ENCODE measurements around the gene TMEM132D. TPM values are rescaled to one million over a fixed set of nuclear protein-coding genes. Genes with fewer than 3 reads are reported as not detected.

Gene TMEM132D
- total RNA-seq, 1 experiment from 2014 or later: not detected

DNA sequence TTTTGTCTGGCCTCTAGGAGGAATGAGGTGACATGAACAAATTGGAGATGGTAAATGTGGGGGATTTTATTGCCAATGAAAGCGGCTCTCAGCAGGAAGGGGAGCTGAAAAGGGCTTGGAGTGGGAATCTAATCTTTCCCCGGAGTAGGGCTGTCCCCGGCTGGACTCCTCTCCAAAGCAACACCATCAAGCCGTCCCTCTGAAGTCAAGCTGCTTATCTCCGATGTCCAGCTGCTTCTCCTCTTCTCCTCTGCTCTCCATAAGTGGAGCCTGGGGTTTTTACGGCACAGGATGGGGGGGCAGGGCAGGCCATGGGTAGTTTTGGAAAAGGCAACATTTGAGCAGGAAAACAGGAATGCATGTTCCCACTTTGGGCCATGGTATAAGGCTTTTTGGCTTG, 113.5 kb downstream of the TMEM132D start:
- Histone ChIP-seq H3K27me3 (ENCODE audit: low read length) (no peaks in the 10 kb centered on the region), H3K4me2 (ENCODE audit: low read depth, low read length, poor library complexity, severe bottlenecking) (no peak overlapping the region), H4K20me1 (ENCODE audit: insufficient read depth, low read depth, low read length) (no peaks in the 10 kb centered on the region), H3K27ac (ENCODE audit: low read length) (no peak overlapping the region), H3K4me1 (ENCODE audit: low read length) (no peaks in the 10 kb centered on the region), H3K36me3 (ENCODE audit: insufficient read depth, low read length) (no peaks in the 10 kb centered on the region), H2AFZ (ENCODE audit: low read length) (no peak overlapping the region), H3K79me2 (ENCODE audit: low read length) (no peaks in the 10 kb centered on the region), H3K9ac (ENCODE audit: low read length) (no peak overlapping the region), H3K9me3 (ENCODE audit: low read length) (no peaks in the 10 kb centered on the region), H3K9me2 (replicated peaks; ENCODE audit: insufficient read depth, low read length) (no peaks in the 10 kb centered on the region), H3K4me3 (ENCODE audit: low read length) (no peak overlapping the region)
- no peak for DNase-seq

DNA sequence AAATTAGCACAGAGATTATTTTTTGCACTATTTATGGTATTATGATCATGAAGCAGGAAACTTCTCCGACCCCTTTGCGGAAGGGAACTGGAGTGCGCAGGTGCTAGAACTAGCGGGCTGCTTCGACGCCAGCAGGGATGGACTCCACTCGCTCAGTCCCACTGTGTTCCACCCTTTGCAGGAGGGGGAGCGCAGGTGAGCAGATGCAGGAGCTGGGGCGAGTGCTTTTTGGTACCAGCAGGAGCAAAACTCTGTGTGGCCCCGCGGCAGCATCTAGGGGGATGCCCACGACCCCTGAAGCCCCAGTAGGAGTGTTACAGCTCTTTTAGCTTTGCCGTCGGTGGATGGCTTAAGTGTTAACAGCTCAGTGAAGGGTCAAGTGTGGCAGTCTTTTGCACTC, 113.9 kb downstream of the TMEM132D start:
- Histone ChIP-seq H3K4me3 (ENCODE audit: low read length) (no peak overlapping the region), H3K36me3 (ENCODE audit: insufficient read depth, low read length) (no peaks in the 10 kb centered on the region), H3K9me3 (ENCODE audit: low read length) (no peaks in the 10 kb centered on the region), H2AFZ (ENCODE audit: low read length) (no peak overlapping the region), H3K27me3 (ENCODE audit: low read length) (no peaks in the 10 kb centered on the region), H4K20me1 (ENCODE audit: insufficient read depth, low read depth, low read length) (no peaks in the 10 kb centered on the region), H3K79me2 (ENCODE audit: low read length) (no peaks in the 10 kb centered on the region), H3K9ac (ENCODE audit: low read length) (no peak overlapping the region), H3K4me2 (ENCODE audit: low read depth, low read length, poor library complexity, severe bottlenecking) (no peak overlapping the region), H3K27ac (ENCODE audit: low read length) (no peak overlapping the region), H3K4me1 (ENCODE audit: low read length) (no peaks in the 10 kb centered on the region), H3K9me2 (replicated peaks; ENCODE audit: insufficient read depth, low read length) (no peaks in the 10 kb centered on the region)
- no peak for DNase-seq

DNA sequence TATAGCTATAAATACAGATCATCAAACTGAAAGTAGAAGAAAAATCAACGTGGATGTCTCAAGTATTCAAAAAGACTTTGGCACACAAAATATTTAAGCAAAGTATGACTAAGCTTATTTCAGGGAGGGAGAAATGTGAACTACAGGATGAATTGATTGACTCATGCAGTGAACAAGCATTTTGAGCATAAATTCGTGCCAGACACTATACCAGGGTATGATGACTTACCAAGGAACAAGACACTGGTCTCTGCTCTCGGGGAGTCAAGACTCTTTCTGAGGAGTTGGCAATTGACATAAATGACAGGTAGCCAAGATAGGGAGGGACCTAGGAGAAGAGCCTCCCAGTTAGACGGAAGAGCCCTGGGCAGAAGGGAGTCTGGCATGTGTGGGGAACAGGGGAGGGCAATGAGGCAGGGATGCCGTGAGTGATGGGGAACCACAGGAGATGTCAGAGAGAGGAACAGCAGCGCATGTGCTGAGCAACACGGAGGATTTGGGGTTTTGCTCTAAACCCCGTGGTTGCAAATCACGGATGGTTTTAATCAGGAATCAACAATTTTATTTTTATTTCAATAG, 115.2 kb downstream of the TMEM132D start:
- H3K36me3 ChIP-seq (ENCODE audit: insufficient read depth, low read length): no peaks in the 10 kb centered on the region
- H3K9ac ChIP-seq (ENCODE audit: low read length): no peak overlapping the region
- no peak overlapping the region for H3K4me2 ChIP-seq (ENCODE audit: low read depth, low read length, poor library complexity, severe bottlenecking)
- no peak overlapping the region for H2AFZ ChIP-seq (ENCODE audit: low read length)
- H4K20me1 ChIP-seq (ENCODE audit: insufficient read depth, low read depth, low read length): no peaks in the 10 kb centered on the region
- no peaks in the 10 kb centered on the region for H3K9me2 ChIP-seq (replicated peaks; ENCODE audit: insufficient read depth, low read length)
- no peak overlapping the region for H3K4me3 ChIP-seq (ENCODE audit: low read length)
- no peaks in the 10 kb centered on the region for H3K9me3 ChIP-seq (ENCODE audit: low read length)
- no peaks in the 10 kb centered on the region for H3K79me2 ChIP-seq (ENCODE audit: low read length)
- H3K27ac ChIP-seq (ENCODE audit: low read length): no peak overlapping the region
- no peaks in the 10 kb centered on the region for H3K27me3 ChIP-seq (ENCODE audit: low read length)
- no peak for DNase-seq
- no peaks in the 10 kb centered on the region for H3K4me1 ChIP-seq (ENCODE audit: low read length)

DNA sequence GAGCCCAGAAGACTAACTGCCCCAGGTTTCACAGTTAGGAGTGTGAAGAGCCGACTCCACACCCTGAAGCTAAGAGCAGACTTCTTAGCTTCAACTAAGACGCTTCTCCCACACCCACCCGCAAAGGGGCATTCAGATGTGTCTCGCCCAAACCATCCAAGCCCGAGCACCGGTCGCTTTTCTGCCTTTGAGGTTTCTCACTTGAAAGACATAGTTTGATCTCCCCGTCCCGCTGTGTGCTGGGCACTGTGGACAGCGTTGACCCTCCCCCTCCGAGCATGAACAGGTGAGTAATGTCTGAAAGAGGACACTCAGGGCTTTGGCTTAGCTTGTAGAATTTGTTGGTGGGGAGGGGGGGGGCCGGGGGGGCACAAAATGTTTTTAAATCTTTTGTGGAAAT, 123.8 kb downstream of the TMEM132D start:
- Histone ChIP-seq H3K9me3 (ENCODE audit: low read length) (no peaks in the 10 kb centered on the region), H3K9ac (ENCODE audit: low read length) (no peak overlapping the region), H3K4me3 (ENCODE audit: low read length) (no peak overlapping the region), H3K36me3 (ENCODE audit: insufficient read depth, low read length) (no peaks in the 10 kb centered on the region), H3K79me2 (ENCODE audit: low read length) (no peaks in the 10 kb centered on the region), H3K4me1 (ENCODE audit: low read length) (no peaks in the 10 kb centered on the region), H3K4me2 (ENCODE audit: low read depth, low read length, poor library complexity, severe bottlenecking) (no peak overlapping the region), H3K27ac (ENCODE audit: low read length) (no peak overlapping the region), H3K27me3 (ENCODE audit: low read length) (no peaks in the 10 kb centered on the region), H2AFZ (ENCODE audit: low read length) (no peak overlapping the region), H4K20me1 (ENCODE audit: insufficient read depth, low read depth, low read length) (no peaks in the 10 kb centered on the region), H3K9me2 (replicated peaks; ENCODE audit: insufficient read depth, low read length) (no peaks in the 10 kb centered on the region)
- no peak for DNase-seq

DNA sequence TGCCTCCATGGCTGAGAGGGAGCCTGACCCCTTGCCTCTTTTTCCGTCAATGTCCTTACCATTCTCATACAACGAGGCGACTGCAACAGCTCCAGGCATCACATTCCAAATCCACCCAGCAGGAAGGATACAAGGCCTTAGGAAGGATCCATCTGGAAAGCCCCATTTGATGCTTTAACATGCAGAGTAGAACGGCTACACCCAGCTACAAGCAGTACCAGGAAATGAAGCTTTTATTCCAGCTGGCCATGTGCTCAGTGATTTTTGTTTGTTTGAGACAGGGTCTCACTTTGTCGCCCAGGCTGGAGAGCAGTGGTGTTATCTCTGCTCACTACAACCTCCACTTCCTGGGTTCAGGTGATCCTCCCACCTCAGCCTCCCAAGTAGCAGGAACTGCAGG, 124.8 kb downstream of the TMEM132D start:
- no peaks in the 10 kb centered on the region for H3K4me1 ChIP-seq (ENCODE audit: low read length)
- no peak overlapping the region for H3K27ac ChIP-seq (ENCODE audit: low read length)
- DNase-seq: no peak
- no peaks in the 10 kb centered on the region for H3K36me3 ChIP-seq (ENCODE audit: insufficient read depth, low read length)
- H3K4me3 ChIP-seq (ENCODE audit: low read length): no peak overlapping the region
- no peaks in the 10 kb centered on the region for H3K9me3 ChIP-seq (ENCODE audit: low read length)
- no peaks in the 10 kb centered on the region for H4K20me1 ChIP-seq (ENCODE audit: insufficient read depth, low read depth, low read length)
- no peak overlapping the region for H2AFZ ChIP-seq (ENCODE audit: low read length)
- H3K9ac ChIP-seq (ENCODE audit: low read length): no peak overlapping the region
- no peak overlapping the region for H3K4me2 ChIP-seq (ENCODE audit: low read depth, low read length, poor library complexity, severe bottlenecking)
- H3K79me2 ChIP-seq (ENCODE audit: low read length): no peaks in the 10 kb centered on the region
- H3K27me3 ChIP-seq (ENCODE audit: low read length): no peaks in the 10 kb centered on the region
- no peaks in the 10 kb centered on the region for H3K9me2 ChIP-seq (replicated peaks; ENCODE audit: insufficient read depth, low read length)

DNA sequence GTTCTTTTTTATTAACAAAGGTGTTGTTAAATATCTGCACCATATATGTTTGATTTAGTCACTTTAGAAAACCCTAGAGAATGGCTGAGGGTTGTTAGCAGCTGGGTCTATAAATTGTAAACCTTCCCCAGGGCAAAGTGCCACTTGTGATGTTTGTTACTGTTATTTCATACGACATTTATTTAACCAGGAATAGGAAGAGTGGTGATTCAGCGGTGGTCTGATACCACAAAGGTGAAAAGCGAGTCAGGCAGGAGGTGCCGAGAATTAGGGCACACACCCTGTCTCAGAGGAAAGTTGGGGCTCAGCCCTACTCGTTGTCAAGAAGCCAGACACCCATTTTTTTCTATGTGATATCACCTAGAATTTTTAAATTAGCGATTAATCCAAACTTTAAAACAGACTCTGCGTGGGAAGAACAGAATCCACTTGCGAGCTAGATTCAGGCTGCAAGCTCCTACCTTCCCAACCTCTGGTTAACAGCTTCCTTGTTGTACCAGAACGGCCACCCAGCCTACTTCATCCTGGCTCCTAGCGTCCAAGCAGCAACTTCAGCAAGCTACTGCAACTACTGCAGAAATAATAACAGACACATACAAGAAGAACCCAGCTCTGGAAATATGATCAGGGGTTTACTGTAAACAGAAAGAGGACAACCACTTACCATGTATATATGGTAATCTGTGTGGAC, 126.7 kb downstream of the TMEM132D start:
- H3K9me2 ChIP-seq (replicated peaks; ENCODE audit: insufficient read depth, low read length): no peaks in the 10 kb centered on the region
- no peaks in the 10 kb centered on the region for H3K4me1 ChIP-seq (ENCODE audit: low read length)
- no peak overlapping the region for H3K4me3 ChIP-seq (ENCODE audit: low read length)
- no peak overlapping the region for H3K4me2 ChIP-seq (ENCODE audit: low read depth, low read length, poor library complexity, severe bottlenecking)
- H3K79me2 ChIP-seq (ENCODE audit: low read length): no peaks in the 10 kb centered on the region
- no peaks in the 10 kb centered on the region for H3K9me3 ChIP-seq (ENCODE audit: low read length)
- H2AFZ ChIP-seq (ENCODE audit: low read length): no peak overlapping the region
- no peaks in the 10 kb centered on the region for H3K36me3 ChIP-seq (ENCODE audit: insufficient read depth, low read length)
- DNase-seq: no peak
- no peaks in the 10 kb centered on the region for H4K20me1 ChIP-seq (ENCODE audit: insufficient read depth, low read depth, low read length)
- no peak overlapping the region for H3K9ac ChIP-seq (ENCODE audit: low read length)
- no peaks in the 10 kb centered on the region for H3K27me3 ChIP-seq (ENCODE audit: low read length)
- H3K27ac ChIP-seq (ENCODE audit: low read length): no peak overlapping the region

DNA sequence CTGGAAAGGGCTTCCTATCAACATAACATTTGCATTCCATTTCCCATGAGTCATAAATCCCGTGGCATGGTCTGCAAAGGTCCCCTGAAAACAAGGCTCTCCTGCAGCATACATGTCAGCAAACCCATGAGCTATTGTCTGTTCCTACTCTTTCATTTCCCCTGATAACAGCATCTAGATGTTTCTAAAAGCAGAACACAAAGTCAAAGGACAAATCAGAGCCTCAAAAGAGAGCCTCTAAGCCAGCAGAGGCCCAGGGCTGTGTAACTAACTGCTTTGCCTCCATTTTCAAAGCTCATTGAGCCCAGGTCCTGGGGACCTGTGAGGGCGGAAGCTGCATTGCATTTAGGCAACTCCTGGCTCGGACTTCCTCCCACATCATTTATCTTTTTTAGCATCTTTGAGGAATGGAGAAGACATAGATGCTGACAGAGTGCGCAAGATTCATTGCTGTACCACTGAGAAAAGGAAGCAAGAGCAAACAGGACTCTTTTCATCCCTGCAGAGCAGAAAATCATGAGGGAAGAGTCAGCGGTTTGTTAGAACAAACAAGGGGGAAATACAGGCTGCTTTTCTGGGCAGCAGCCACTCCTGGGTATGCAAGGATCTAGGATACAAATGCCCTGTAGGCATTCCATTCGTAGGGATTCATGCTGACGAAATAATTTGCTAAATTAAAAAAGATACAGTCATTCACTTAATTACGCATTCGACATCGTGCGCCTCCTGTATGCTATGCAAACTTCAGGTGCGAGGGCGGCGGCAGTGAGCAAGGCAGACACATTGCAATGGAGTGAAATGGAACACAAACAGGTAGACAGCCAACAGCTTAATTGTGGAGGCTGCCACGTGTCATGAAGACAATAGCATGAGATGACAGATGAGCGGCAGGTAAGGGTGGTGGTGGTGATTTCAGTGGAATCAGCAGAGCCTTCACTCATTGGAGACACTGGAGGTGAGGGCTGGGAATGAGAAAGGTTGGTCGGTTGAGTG, 131.0 kb downstream of the TMEM132D start:
- H3K36me3 ChIP-seq (ENCODE audit: insufficient read depth, low read length): no peaks in the 10 kb centered on the region
- H3K4me2 ChIP-seq (ENCODE audit: low read depth, low read length, poor library complexity, severe bottlenecking): no peak overlapping the region
- H2AFZ ChIP-seq (ENCODE audit: low read length): no peak overlapping the region
- no peaks in the 10 kb centered on the region for H4K20me1 ChIP-seq (ENCODE audit: insufficient read depth, low read depth, low read length)
- no peaks in the 10 kb centered on the region for H3K27me3 ChIP-seq (ENCODE audit: low read length)
- no peak for DNase-seq
- no peaks in the 10 kb centered on the region for H3K9me2 ChIP-seq (replicated peaks; ENCODE audit: insufficient read depth, low read length)
- H3K9me3 ChIP-seq (ENCODE audit: low read length): no peaks in the 10 kb centered on the region; the same call in 1 of the 2 replicates
- no peaks in the 10 kb centered on the region for H3K79me2 ChIP-seq (ENCODE audit: low read length)
- no peaks in the 10 kb centered on the region for H3K4me1 ChIP-seq (ENCODE audit: low read length)
- H3K9ac ChIP-seq (ENCODE audit: low read length): no peak overlapping the region
- H3K4me3 ChIP-seq (ENCODE audit: low read length): no peak overlapping the region
- no peak overlapping the region for H3K27ac ChIP-seq (ENCODE audit: low read length)

DNA sequence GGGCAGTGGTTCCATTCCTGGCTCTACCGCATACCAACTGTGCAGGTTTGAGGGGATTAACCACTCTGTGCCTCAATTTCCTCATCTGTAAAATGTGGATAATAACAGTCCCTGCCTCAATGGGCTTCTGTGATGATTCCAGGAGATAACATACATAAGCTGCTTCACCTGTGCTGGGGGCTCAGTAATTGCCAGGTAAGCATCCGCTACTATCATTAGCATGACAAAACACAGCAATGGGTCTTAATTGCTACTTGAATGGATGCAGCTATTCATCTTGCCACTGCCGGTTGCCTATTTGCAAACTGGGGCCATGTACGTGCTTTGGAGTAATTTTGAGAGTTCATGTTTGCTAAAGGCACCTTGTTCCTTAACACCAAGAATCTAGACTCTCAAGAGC, 132.6 kb downstream of the TMEM132D start:
- Histone ChIP-seq H3K9me3 (ENCODE audit: low read length) (peaks cover 2% of the 10 kb centered on the region), H4K20me1 (ENCODE audit: insufficient read depth, low read depth, low read length) (no peaks in the 10 kb centered on the region), H3K27ac (ENCODE audit: low read length) (no peak overlapping the region), H3K79me2 (ENCODE audit: low read length) (no peaks in the 10 kb centered on the region), H3K36me3 (ENCODE audit: insufficient read depth, low read length) (no peaks in the 10 kb centered on the region), H3K9me2 (replicated peaks; ENCODE audit: insufficient read depth, low read length) (no peaks in the 10 kb centered on the region), H3K27me3 (ENCODE audit: low read length) (no peaks in the 10 kb centered on the region), H3K4me3 (ENCODE audit: low read length) (no peak overlapping the region), H3K9ac (ENCODE audit: low read length) (no peak overlapping the region), H2AFZ (ENCODE audit: low read length) (no peak overlapping the region), H3K4me1 (ENCODE audit: low read length) (no peaks in the 10 kb centered on the region), H3K4me2 (ENCODE audit: low read depth, low read length, poor library complexity, severe bottlenecking) (no peak overlapping the region)
- DNase-seq: no peak

All from Karpas-422 (cell line).